Chondrocyte (in vitro differentiated cells): ENCODE results near the gene CPE. TPM values are rescaled to one million over a fixed set of nuclear protein-coding genes. Genes with fewer than 3 reads are reported as not detected.

ENCODE experiments used
- DNase-seq: peaks from one replicate; pipeline ENCODE4 v3.0.0; 2021; ENCODE audit warnings: mixed read lengths, low spot score
- H3K27ac Mint-ChIP-seq: one replicate; pipeline ENCODE4 v1.8.0; 2021; ENCODE audit warnings: mild to moderate bottlenecking, moderate library complexity, mixed read lengths; ENCODE audit not compliant: unreplicated experiment
- H3K27me3 Mint-ChIP-seq: 2 replicates; pipeline ENCODE4 v1.8.0; 2021; ENCODE audit warnings: low read depth, mixed read lengths
- H3K36me3 Mint-ChIP-seq: 2 replicates; pipeline ENCODE4 v1.8.0; 2021; ENCODE audit warnings: low read depth, mixed read lengths
- H3K4me1 Mint-ChIP-seq: 2 replicates; pipeline ENCODE4 v1.8.0; 2021; ENCODE audit warnings: low read depth, mild to moderate bottlenecking, mixed read lengths
- H3K4me3 Mint-ChIP-seq: one replicate; pipeline ENCODE4 v1.8.0; 2021; ENCODE audit warnings: mild to moderate bottlenecking, moderate library complexity, mixed read lengths; ENCODE audit not compliant: unreplicated experiment
- H3K9me3 Mint-ChIP-seq: 2 replicates; pipeline ENCODE4 v1.8.0; 2021; ENCODE audit warnings: low read depth, mixed read lengths
- CTCF ChIP-seq: fragments of 200-600 bp; sonication (generic); IDR thresholded peaks from 2 replicates; pipeline ENCODE4 v1.5.0; 2021; ENCODE audit warnings: antibody characterized with exemption, mild to moderate bottlenecking, moderate library complexity
- total RNA-seq: library from RNA; stranded (reverse); gene quantifications from 3 replicates; pipeline ENCODE4 v1.2.1, GENCODE V29; 2021

Gene CPE
- total RNA-seq, 1 donor from 2014 or later: 275 TPM

DNA sequence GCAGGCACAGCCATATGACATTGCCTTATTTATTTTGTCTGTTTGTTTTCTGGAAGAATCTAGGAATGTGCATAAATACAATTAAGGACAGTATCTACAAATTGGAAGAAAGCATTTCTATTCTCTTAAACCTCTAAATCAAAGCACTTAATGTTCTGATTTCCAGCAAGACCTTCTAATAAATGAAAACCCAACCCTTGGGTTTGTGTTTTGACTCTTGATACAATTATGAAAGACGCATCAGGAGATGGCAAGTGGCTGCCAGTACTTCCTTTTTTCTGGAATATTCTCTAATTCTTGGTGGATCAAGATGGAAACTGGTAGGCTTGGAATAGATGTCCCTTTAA lies 437 bp upstream of the CPE start:
- peaks cover 45% of the 10 kb centered on the region for H3K4me1 Mint-ChIP-seq
- H3K27me3 Mint-ChIP-seq: no peaks in the 10 kb centered on the region
- H3K27ac Mint-ChIP-seq: peak overlapping the region; percentile 90
- H3K36me3 Mint-ChIP-seq: no peaks in the 10 kb centered on the region
- TF ChIP-seq CTCF: no peak
- peak overlapping the region; percentile 85 for H3K4me3 Mint-ChIP-seq
- DNase-seq: no peak
- H3K9me3 Mint-ChIP-seq: no peaks in the 10 kb centered on the region

GRCh38 chr4:165379678-165380064 lies 863 bp downstream of the CPE start:
- Mint-ChIP-seq H3K27ac (peak overlapping the region; percentile 81), H3K27me3 (no peaks in the 10 kb centered on the region), H3K36me3 (no peaks in the 10 kb centered on the region), H3K4me3 (peak overlapping the region; percentile 77), H3K9me3 (no peaks in the 10 kb centered on the region), H3K4me1 (peaks cover 58% of the 10 kb centered on the region)
- TF ChIP-seq CTCF: no peak
- DNase-seq: no peak

DNA sequence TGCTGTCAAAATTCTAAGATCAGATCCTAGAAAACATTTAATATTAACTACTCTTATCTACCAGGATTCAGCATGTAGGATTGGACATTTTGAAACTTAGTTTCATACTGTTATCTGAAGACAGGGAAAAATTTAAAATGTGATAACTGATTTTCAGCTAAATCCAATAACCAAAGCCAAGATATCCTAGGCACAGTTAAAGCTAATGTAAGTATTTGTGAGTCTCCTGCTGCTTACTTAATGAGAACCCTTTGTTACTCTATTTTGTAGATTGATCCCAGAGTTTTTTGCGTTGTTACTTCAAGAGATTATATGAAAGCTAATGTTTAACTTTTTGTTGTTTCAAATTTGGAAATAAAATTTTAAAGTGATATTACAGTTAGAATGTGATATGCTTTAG lies 2.0 kb downstream of the CPE start:
- Mint-ChIP-seq H3K4me1 (peaks cover 70% of the 10 kb centered on the region), H3K9me3 (no peaks in the 10 kb centered on the region)

DNA sequence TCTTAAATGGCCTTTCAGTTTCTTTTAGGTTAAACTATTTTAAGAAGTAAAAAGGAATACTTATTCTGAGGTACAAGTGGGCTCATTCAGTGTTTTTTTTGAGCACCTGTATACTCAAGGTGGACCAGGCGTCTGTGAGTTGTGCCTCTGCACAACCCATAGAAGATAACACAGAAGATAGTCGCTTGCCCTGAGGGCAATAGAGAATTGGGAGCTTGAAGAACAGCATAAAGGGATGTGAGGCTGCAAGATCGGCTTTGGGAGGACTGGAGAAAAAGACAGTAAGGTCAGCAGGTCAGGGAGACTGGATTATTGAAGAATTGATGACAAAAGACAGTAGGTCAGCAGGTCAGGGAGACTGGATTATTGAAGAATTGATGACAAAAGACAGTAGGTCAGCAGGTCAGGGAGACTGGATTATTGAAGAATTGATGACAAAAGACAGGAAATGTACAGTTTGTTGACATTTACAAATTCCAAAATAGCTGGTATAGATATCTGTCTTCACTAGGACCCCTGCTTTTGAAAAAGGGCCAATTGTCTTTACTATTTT lies 3.1 kb downstream of the CPE start:
- peak overlapping the region; percentile 79 for H3K27ac Mint-ChIP-seq
- TF ChIP-seq CTCF: no peak
- H3K36me3 Mint-ChIP-seq: no peaks in the 10 kb centered on the region
- peak overlapping the region; percentile 16 for H3K4me3 Mint-ChIP-seq
- DNase-seq: no peak
- peaks cover 80% of the 10 kb centered on the region for H3K4me1 Mint-ChIP-seq
- no peaks in the 10 kb centered on the region for H3K9me3 Mint-ChIP-seq
- H3K27me3 Mint-ChIP-seq: no peaks in the 10 kb centered on the region

More for the DNA sequence above, 2.0 kb downstream of the CPE start:
- no peaks in the 10 kb centered on the region for H3K27me3 Mint-ChIP-seq
- no peak for TF ChIP-seq CTCF
- no peak for DNase-seq
- no peak overlapping the region for H3K4me3 Mint-ChIP-seq
- H3K36me3 Mint-ChIP-seq: no peaks in the 10 kb centered on the region
- H3K27ac Mint-ChIP-seq: no peak overlapping the region

GRCh38 chr4:165382640-165383039 lies 3.8 kb downstream of the CPE start:
- peak overlapping the region; percentile 20 for H3K27ac Mint-ChIP-seq
- TF ChIP-seq CTCF: no peak
- no peaks in the 10 kb centered on the region for H3K27me3 Mint-ChIP-seq
- no peaks in the 10 kb centered on the region for H3K9me3 Mint-ChIP-seq
- H3K36me3 Mint-ChIP-seq: no peaks in the 10 kb centered on the region
- peaks cover 81% of the 10 kb centered on the region for H3K4me1 Mint-ChIP-seq
- no peak for DNase-seq
- H3K4me3 Mint-ChIP-seq: no peak overlapping the region
